ENCODE results near the gene MISP3. TPM values are rescaled to one million over a fixed set of nuclear protein-coding genes. Genes with fewer than 3 reads are reported as not detected.

Gene MISP3
- total and polyA plus RNA-seq, 2 experiments from 2014 or later, result 1.9 to 2.4 TPM

GRCh38 chr19:14053500-14053899, 19.1 kb upstream of the MISP3 start:
- peaks cover under 1% of the 10 kb centered on the region; the same call in 1 of the 2 replicates for H3K4me1 ChIP-seq (ENCODE audit: insufficient read depth)
- H3K27ac Mint-ChIP-seq, result no peak overlapping the region

More at GRCh38 chr19:14053500-14053899, 19.1 kb upstream of the MISP3 start:
- Mint-ChIP-seq H3K36me3 (ENCODE audit: low read depth) (peaks cover 27% of the 10 kb centered on the region), H3K4me1 (peaks cover 4% of the 10 kb centered on the region; the same call in 2 of the 3 replicates), H3K27me3 (ENCODE audit: insufficient read depth, low read depth, poor library complexity) (peaks cover 23% of the 10 kb centered on the region), H3K4me3 (no peak overlapping the region), H3K9me3 (peaks cover 2% of the 10 kb centered on the region; the same call in 1 of the 3 replicates)
- Histone ChIP-seq H3K4me2 (no peak overlapping the region), H3K4me3 (no peak overlapping the region), H3K9me2 (ENCODE audit: insufficient read depth) (no peaks in the 10 kb centered on the region), H4K20me1 (replicated peaks; ENCODE audit: insufficient read depth) (no peaks in the 10 kb centered on the region; the same call in 1 of the 2 replicates), H3K27ac (ENCODE audit: low read depth) (no peak overlapping the region), H3K79me2 (replicated peaks; ENCODE audit: insufficient read depth) (no peaks in the 10 kb centered on the region), H3K27me3 (ENCODE audit: insufficient read depth) (peaks cover 9% of the 10 kb centered on the region), H3F3A (replicated peaks; ENCODE audit: low read depth) (no peaks in the 10 kb centered on the region; the same call in 1 of the 2 replicates), H3K36me3 (ENCODE audit: insufficient read depth) (no peaks in the 10 kb centered on the region), H2AFZ (no peak overlapping the region)
- ATAC-seq, result no peak
- TF ChIP-seq ZNF462 (CRISPR knock-in tag; IDR thresholded peaks at IDR 0.05) (no peak), EZH2phosphoT487 (IDR thresholded peaks at IDR 0.05; ENCODE audit: unreplicated experiment) (no peak), CREB1 (CRISPR knock-in tag; IDR thresholded peaks at IDR 0.05; ENCODE audit: low read depth) (no peak), CTCF (conservative IDR thresholded peaks at IDR 0.05; ENCODE audit: low read depth in 2 of 2) (no peak), ZNF331 (CRISPR knock-in tag; IDR thresholded peaks at IDR 0.05; ENCODE audit: low read depth) (no peak), ETS1 (IDR thresholded peaks at IDR 0.05) (no peak), JUNB (IDR thresholded peaks at IDR 0.05; ENCODE audit: unreplicated experiment) (no peak), STAT1 (IDR thresholded peaks at IDR 0.05; ENCODE audit: unreplicated experiment) (no peak), EZH2 (IDR thresholded peaks at IDR 0.05; ENCODE audit: low read depth, unreplicated experiment) (no peak), NANOG (IDR thresholded peaks at IDR 0.05; ENCODE audit: borderline replicate concordance) (no peak), POLR2AphosphoS5 (IDR thresholded peaks at IDR 0.05; ENCODE audit: low read depth) (no peak), ZNF114 (CRISPR knock-in tag; IDR thresholded peaks at IDR 0.05) (no peak), REST (IDR thresholded peaks at IDR 0.05; ENCODE audit: unreplicated experiment) (no peak)
- no peak for DNase-seq (ENCODE audit: low spot score)

Data from GM23338 (cell line).